K562 (cell line): ENCODE results near the gene ASB7. TPM values are rescaled to one million over a fixed set of nuclear protein-coding genes. Genes with fewer than 3 reads are reported as not detected.
"Not testable (repeated sequence)": the region's sequence is repeated elsewhere in the genome, so short reads cannot be mapped to it uniquely, and the experiment has no call there.

Experiments used
- ATAC-seq: fragments of 200-7000 bp; cut with Tn5 transposase; 3 replicates; pipeline ENCODE4 v1.9.1; 2020; ENCODE audit warnings: moderate library complexity
- BruUV-seq: library from RNA; stranded (reverse); fragments of 400-500 nt; replicated peaks from 2 replicates; lab custom pipeline; 2021; lab: Mats Ljungman, UMichigan
- CTCF ChIA-PET: fragments of 300-600 bp; formaldehyde crosslinking; extraction: SDS; loops from one replicate; lab custom pipeline; 2021; ENCODE audit warnings: low intra/inter-chr PET ratio; lab: Yijun Ruan, JAX
- POLR2A ChIA-PET: fragments of 300-600, 350-650 bp; sonication (Branson Sonifier 250); formaldehyde crosslinking; extraction: SDS; loops from one replicate; lab custom pipeline; 2021; ENCODE audit warnings: antibody characterized with exemption, inconsistent platforms; lab: Yijun Ruan, JAX
- DNase-seq, 4 experiments: peaks; one replicate each; pipeline versions ENCODE4 v3.0.0 to v3.0.0-alpha.2; 2011 to 2018; ENCODE audit warnings: low spot score in 3 of 4, mixed read lengths in 3 of 4; ENCODE audit errors: extremely low read depth in 1 of 4
- FAIRE-seq: peaks from 2 replicates; lab custom pipeline; 2011; peaks lifted over from hg19 to GRCh38; lab: Jason Lieb, UNC
- H2AFZ ChIP-seq: 2 replicates; pipeline ENCODE4 v1.6.0; 2011; ENCODE audit warnings: low read depth, low read length, control low read depth, inconsistent platforms
- H3K27ac ChIP-seq: fragments of 200-600 bp; 3 replicates; pipeline ENCODE4 v1.8.0; 2011; ENCODE audit warnings: low read depth, mild to moderate bottlenecking, control low read depth, inconsistent platforms, low read length, moderate library complexity, mixed read lengths; ENCODE audit errors: extremely low read depth
- H3K27me3 ChIP-seq, 2 experiments: fragments of 300-600 bp in 1 of 2; 2 replicates in 1 of 2; 3 replicates in 1 of 2; pipeline versions ENCODE4 v1.6.0 to v1.8.0; 2011; ENCODE audit warnings: inconsistent platforms in 2 of 2, low read length in 2 of 2, mild to moderate bottlenecking in 1 of 2, mixed read lengths in 1 of 2, moderate library complexity in 1 of 2; ENCODE audit not compliant: control insufficient read depth in 2 of 2, insufficient read depth in 2 of 2
- H3K36me3 ChIP-seq: fragments of 300-600 bp; 3 replicates; pipeline ENCODE4 v1.8.0; 2011; ENCODE audit warnings: mild to moderate bottlenecking, low read length, inconsistent platforms; ENCODE audit not compliant: control insufficient read depth, insufficient read depth
- H3K4me1 ChIP-seq, 2 experiments: fragments of 200-600 bp in 1 of 2; replicated peaks in 1 of 2; 2 replicates in 1 of 2; 3 replicates in 1 of 2; pipeline versions ENCODE4 v1.5.1 to v1.8.0; 2011; ENCODE audit warnings: inconsistent platforms in 2 of 2, low read length in 2 of 2, mild to moderate bottlenecking in 1 of 2, mixed read lengths in 1 of 2, moderate library complexity in 1 of 2; ENCODE audit not compliant: control insufficient read depth in 2 of 2, insufficient read depth in 2 of 2
- H3K4me2 ChIP-seq: 2 replicates; pipeline ENCODE4 v1.6.1; 2011; ENCODE audit warnings: low read length, control low read depth, inconsistent platforms, mixed read lengths; ENCODE audit not compliant: insufficient read depth
- H3K4me3 ChIP-seq: fragments of 200-600 bp; sonication (generic), shearing (Covaris generic); 2 replicates; pipeline ENCODE4 v1.5.1; 2016; ENCODE audit warnings: control low read depth, inconsistent platforms
- H3K79me2 ChIP-seq: fragments of 200-600 bp; 3 replicates; pipeline ENCODE4 v1.8.0; 2011; ENCODE audit warnings: low read length, inconsistent platforms; ENCODE audit not compliant: control insufficient read depth, insufficient read depth
- H3K9ac ChIP-seq, 2 experiments: 2 replicates each; pipeline versions ENCODE4 v1.6.0 to v1.6.1; 2011; ENCODE audit warnings: low read depth in 2 of 2, low read length in 2 of 2, control low read depth in 1 of 2, inconsistent platforms in 1 of 2, mild to moderate bottlenecking in 1 of 2, mixed read lengths in 1 of 2; ENCODE audit not compliant: insufficient read depth in 1 of 2
- H3K9me1 ChIP-seq: one replicate; pipeline ENCODE4 v1.6.0; 2011; ENCODE audit warnings: inconsistent platforms, mild to moderate bottlenecking, low read length, moderate library complexity; ENCODE audit not compliant: control insufficient read depth, insufficient read depth
- H3K9me3 ChIP-seq: replicated peaks from 2 replicates; pipeline ENCODE4 v1.5.1; 2011; ENCODE audit warnings: low read depth, low read length, inconsistent platforms; ENCODE audit not compliant: control insufficient read depth, insufficient read depth
- H4K20me1 ChIP-seq: replicated peaks from 2 replicates; pipeline ENCODE4 v1.6.1; 2011; ENCODE audit warnings: low read length, inconsistent platforms, mixed read lengths; ENCODE audit not compliant: control insufficient read depth, insufficient read depth
- ATF1 ChIP-seq, 2 experiments: fragments of 450-650 bp in 1 of 2; IDR thresholded peaks; 2 replicates each; pipeline ENCODE4 v1.6.1; 2016; ENCODE audit warnings: missing compliant biosample characterization in 1 of 2, missing genetic modification characterization in 1 of 2
- DEAF1 ChIP-seq: fragments of 450-650 bp; formaldehyde crosslinking; IDR thresholded peaks from 2 replicates; pipeline ENCODE4 v1.4.0; 2020; ENCODE audit warnings: mild to moderate bottlenecking, moderate library complexity
- SIN3B ChIP-seq: fragments of 450-650 bp; IDR thresholded peaks from 2 replicates; pipeline ENCODE4 v1.6.1; 2017; ENCODE audit warnings: low read depth, mild to moderate bottlenecking, moderate library complexity
- ZNF318 ChIP-seq, 2 experiments: fragments of 450-650 bp; IDR thresholded peaks; 2 replicates each; pipeline ENCODE4 v1.6.1; 2016; ENCODE audit warnings: mild to moderate bottlenecking in 2 of 2, borderline replicate concordance in 1 of 2, low read depth in 1 of 2, moderate library complexity in 1 of 2
- WGBS: fragments of 100-300 bp; shearing (Covaris generic); methylation state at CpG from one replicate; pipeline ENCODE4 v1.1.6; 2016; ENCODE audit warnings: low coverage, mixed read lengths; ENCODE audit not compliant: insufficient coverage; ENCODE audit errors: missing lambda C conversion rate; 5-methylcytosine and 5-hydroxymethylcytosine counted together
- in situ Hi-C: fragments of 300-500 bp; cut with MboI; formaldehyde crosslinking; loops from 4 replicates; pipeline ENCODE4 v1.15.0; 2018; ENCODE audit warnings: inconsistent platforms, mixed read lengths
- intact Hi-C: fragments of 100-400 bp; cut with micrococcal nuclease; formaldehyde crosslinking; loops from 2 replicates; pipeline ENCODE4 v1.14.2; 2022
- polyA plus RNA-seq, 8 experiments: library from polyadenylated mRNA; depleted of rRNA in 4 of 8; stranded (reverse) in 5 of 8; unstranded in 3 of 8; fragments of >200 nt; fragmentation: Nextera tagmentation in 2 of 8; fragmentation: Illumina TruSeq in 1 of 8; extraction: Ambion mirVana in 2 of 8; extraction: Trizol in 1 of 8; gene quantifications; 2 replicates each; pipeline versions ENCODE4 v1.2.1 to v1.2.3, GENCODE V29; 2011 to 2014; ENCODE audit warnings: inconsistent platforms in 1 of 8, missing spikeins in 1 of 8
- total RNA-seq, 7 experiments: library from RNA; depleted of rRNA in 6 of 7; stranded (reverse); fragments of >200 nt in 6 of 7; fragmentation: Illumina TruSeq in 2 of 7; extraction: Trizol in 2 of 7; gene quantifications; 2 replicates each; pipeline versions ENCODE4 v1.2.1 to v1.2.3, GENCODE V29; 2011 to 2021; ENCODE audit warnings: low replicate concordance in 1 of 7

The ASB7 gene
- total and polyA plus RNA-seq, 9 of the 15 experiments (the other 6 are each of a cell fraction or from before 2014, with no cell fraction given), result 1.8 to 10.1 (median 6.8) TPM

- H3K9ac ChIP-seq, H4K20me1 ChIP-seq, POLR2A ChIA-PET, FAIRE-seq, H3K27me3 ChIP-seq, DNase-seq, H3K4me2 ChIP-seq, H3K27ac ChIP-seq, BruUV-seq, H3K4me3 ChIP-seq, ATAC-seq, H2AFZ ChIP-seq, H3K9me3 ChIP-seq, intact Hi-C loops, H3K9me1 ChIP-seq, in situ Hi-C loops: not testable (repeated sequence)
- CTCF ChIA-PET, result interaction anchor here (0.6 kb wide), 1 partner anchor 679 kb away, joined by 3 read pairs; no protein-coding TSS in a partner anchor
- Histone ChIP-seq H3K79me2 (peaks cover 95% of the 10 kb centered on the region), H3K4me1 (peaks cover 0 to 19% of the 10 kb centered on the region in 2 experiments; a peak in 4 of 5 replicates), H3K36me3 (peaks cover 31% of the 10 kb centered on the region; the same call in 2 of the 3 replicates)
- WGBS, result 100% methylated on average over 2 of the region's 2 CpGs
Measured at GRCh38 chr15:100591163-100591562, 11.2 kb upstream of the ASB7 start.

GRCh38 chr15:100591835-100592234 is 10.6 kb upstream of the ASB7 start:
- intact Hi-C loops (no loop called here), in situ Hi-C loops (no loop called here)
- FAIRE-seq, result no peak
- ChIA-PET POLR2A (no interaction called here), CTCF (no interaction called here)
- Histone ChIP-seq H3K4me2 (no peak overlapping the region), H3K9me1 (no peaks in the 10 kb centered on the region), H3K27ac (no peak overlapping the region), H4K20me1 (no peaks in the 10 kb centered on the region), H2AFZ (no peak overlapping the region), H3K36me3 (peaks cover 31% of the 10 kb centered on the region; the same call in 2 of the 3 replicates), H3K4me1 (peaks cover 0 to 19% of the 10 kb centered on the region in 2 experiments; a peak in 4 of 5 replicates), H3K9ac (no peak overlapping the region), H3K79me2 (peaks cover 97% of the 10 kb centered on the region), H3K4me3 (no peak overlapping the region), H3K9me3 (no peaks in the 10 kb centered on the region), H3K27me3 (no peaks in the 10 kb centered on the region)
- no TSS peak for BruUV-seq
- no peak for ATAC-seq
- no peak for DNase-seq
- 50% methylated on average over 2 of the region's 2 CpGs for WGBS
- TF ChIP-seq ZNF318 (IDR thresholded peaks at IDR 0.05; ENCODE audit: borderline replicate concordance in 1 of 2, low read depth in 1 of 2) (no peak), ATF1 (CRISPR knock-in tag; IDR thresholded peaks at IDR 0.05) (no peak), ATF1 (tag; IDR thresholded peaks at IDR 0.05) (no peak), DEAF1 (CRISPR knock-in tag) (no peak), SIN3B (no peak)
